Activated T-helper 2 cell treated with anti-CD3 and anti-CD28 coated beads, Interferon-gamma antibody, Interleukin-2, Interleukin-4, amounts not matched to agents 10 μg/mL and 5 μg/mL and 100 μg/mL, durations not matched to agents 14 hours and 24 hours and 36 hours (primary cell): ENCODE data around the gene PCDHA13. TPM values are rescaled to one million over a fixed set of nuclear protein-coding genes. Genes with fewer than 3 reads are reported as not detected.
"Not testable (repeated sequence)": the region's sequence is repeated elsewhere in the genome, so short reads cannot be mapped to it uniquely, and the experiment has no call there.

Experiments used
- DNase-seq: peaks from one replicate; pipeline ENCODE4 v3.0.0; 2021; ENCODE audit warnings: low spot score
- H3K27ac Mint-ChIP-seq: one replicate; pipeline ENCODE4 v1.8.0; 2021; ENCODE audit warnings: mixed read lengths
- H3K27me3 Mint-ChIP-seq: one replicate; pipeline ENCODE4 v1.8.0; 2021; ENCODE audit warnings: low read depth, mixed read lengths
- H3K36me3 Mint-ChIP-seq: one replicate; pipeline ENCODE4 v1.8.0; 2021; ENCODE audit warnings: low read depth, mixed read lengths
- H3K4me1 Mint-ChIP-seq: one replicate; pipeline ENCODE4 v1.8.0; 2021; ENCODE audit warnings: low read depth, mixed read lengths
- H3K4me3 Mint-ChIP-seq: one replicate; pipeline ENCODE4 v1.8.0; 2021; ENCODE audit warnings: low read depth, mild to moderate bottlenecking, moderate library complexity, mixed read lengths
- H3K9me3 Mint-ChIP-seq: one replicate; pipeline ENCODE4 v1.8.0; 2021; ENCODE audit warnings: mixed read lengths
- intact Hi-C: fragments of 100-400 bp; cut with micrococcal nuclease; formaldehyde crosslinking; loops from one replicate; pipeline ENCODE4 v1.15.1; 2023
- total RNA-seq: library from RNA; stranded (reverse); gene quantifications from 2 replicates; pipeline ENCODE4 v1.2.3, GENCODE V29; 2022

The PCDHA13 gene
- total RNA-seq, result not detected in 2 replicates

- no peak for DNase-seq
- Mint-ChIP-seq H3K9me3 (peaks cover 40% of the 10 kb centered on the region), H3K4me1 (no peaks in the 10 kb centered on the region), H3K4me3 (no peak within 1 kb of the TSS), H3K36me3 (no peaks in the 10 kb centered on the region), H3K27me3 (no peaks in the 10 kb centered on the region), H3K27ac (no peak within 1 kb of the TSS)
- intact Hi-C loops, result no loop called here
Measured at GRCh38 chr5:140881889-140882590, at the start of gene PCDHA13. Gene PCDHA13 (plus strand): TSS chr5:140882124. CDS start chr5:140882269, 145 bp downstream.

- no peak for DNase-seq
- Mint-ChIP-seq H3K4me3 (no peak within 1 kb of the TSS), H3K27ac (no peak within 1 kb of the TSS), H3K27me3 (no peaks in the 10 kb centered on the region), H3K9me3 (peaks cover 34% of the 10 kb centered on the region), H3K4me1 (no peaks in the 10 kb centered on the region), H3K36me3 (no peaks in the 10 kb centered on the region)
- intact Hi-C loops, result no loop called here
Measured at GRCh38 chr5:140833993-140834392, 47.9 kb upstream of the PCDHA13 start, which contains the start of gene PCDHA7. Gene PCDHA7 (plus strand): TSS chr5:140834269. CDS start chr5:140834384, 115 bp downstream.

GRCh38 chr5:140834439-140835008 lies 47.4 kb upstream of the PCDHA13 start:
- H3K27ac Mint-ChIP-seq, H3K27me3 Mint-ChIP-seq, DNase-seq, intact Hi-C loops, H3K36me3 Mint-ChIP-seq, H3K4me1 Mint-ChIP-seq, H3K4me3 Mint-ChIP-seq: not testable (repeated sequence)
- H3K9me3 Mint-ChIP-seq, result peaks cover 32% of the 10 kb centered on the region

- intact Hi-C loops, result no loop called here
- H3K27ac Mint-ChIP-seq, result no peak overlapping the region
- no peak for DNase-seq
- H3K27me3 Mint-ChIP-seq, result no peaks in the 10 kb centered on the region
- no peaks in the 10 kb centered on the region for H3K4me1 Mint-ChIP-seq
- peaks cover 35% of the 10 kb centered on the region for H3K9me3 Mint-ChIP-seq
- H3K36me3 Mint-ChIP-seq, result no peaks in the 10 kb centered on the region
- H3K4me3 Mint-ChIP-seq, result no peak overlapping the region
Measured at GRCh38 chr5:140835622-140836510, 46.1 kb upstream of the PCDHA13 start.

- peaks cover 20% of the 10 kb centered on the region for H3K9me3 Mint-ChIP-seq
- H3K27me3 Mint-ChIP-seq, result no peaks in the 10 kb centered on the region
- no peak within 1 kb of the TSS for H3K4me3 Mint-ChIP-seq
- H3K27ac Mint-ChIP-seq, result no peak within 1 kb of the TSS
- DNase-seq, result no peak
- H3K36me3 Mint-ChIP-seq, result no peaks in the 10 kb centered on the region
- intact Hi-C loops, result no loop called here
- no peaks in the 10 kb centered on the region for H3K4me1 Mint-ChIP-seq
Measured at GRCh38 chr5:140840978-140841962, 40.7 kb upstream of the PCDHA13 start, which contains the start of gene PCDHA8. Gene PCDHA8 (plus strand): TSS chr5:140841187. CDS start chr5:140841322, 135 bp downstream.

GRCh38 chr5:140842798-140843733 lies 38.9 kb upstream of the PCDHA13 start:
- Mint-ChIP-seq H3K9me3 (peaks cover 34% of the 10 kb centered on the region), H3K36me3 (no peaks in the 10 kb centered on the region), H3K4me3 (no peak overlapping the region), H3K27ac (no peak overlapping the region), H3K27me3 (no peaks in the 10 kb centered on the region), H3K4me1 (no peaks in the 10 kb centered on the region)
- no peak for DNase-seq
- intact Hi-C loops, result no loop called here

GRCh38 chr5:140848139-140849102 lies 33.5 kb upstream of the PCDHA13 start, which contains the start of gene PCDHA9:
Gene PCDHA9 (plus strand): TSS chr5:140848382. CDS start chr5:140848496, 114 bp downstream.
- H3K36me3 Mint-ChIP-seq, intact Hi-C loops, H3K4me3 Mint-ChIP-seq, H3K27me3 Mint-ChIP-seq, H3K27ac Mint-ChIP-seq, DNase-seq, H3K4me1 Mint-ChIP-seq: not testable (repeated sequence)
- peaks cover 31% of the 10 kb centered on the region for H3K9me3 Mint-ChIP-seq

- intact Hi-C loops, result loop anchor here (10.0 kb wide), 1 partner anchor 55 kb away; the partner anchor contains the start of gene PCDHA2
- peaks cover 29% of the 10 kb centered on the region for H3K9me3 Mint-ChIP-seq
- not testable (repeated sequence) for H3K27ac Mint-ChIP-seq, H3K27me3 Mint-ChIP-seq, DNase-seq, H3K4me1 Mint-ChIP-seq, H3K4me3 Mint-ChIP-seq, H3K36me3 Mint-ChIP-seq
Measured at GRCh38 chr5:140849831-140850634, 31.9 kb upstream of the PCDHA13 start.

GRCh38 chr5:140855772-140856674 lies 25.9 kb upstream of the PCDHA13 start, which contains the start of gene PCDHA10:
Gene PCDHA10 (plus strand): TSS chr5:140855897. CDS start chr5:140856049, 152 bp downstream.
- DNase-seq, result no peak
- Mint-ChIP-seq H3K4me1 (no peaks in the 10 kb centered on the region), H3K27me3 (no peaks in the 10 kb centered on the region), H3K9me3 (peaks cover 39% of the 10 kb centered on the region), H3K36me3 (no peaks in the 10 kb centered on the region), H3K27ac (no peak within 1 kb of the TSS), H3K4me3 (no peak within 1 kb of the TSS)
- intact Hi-C loops, result loop anchor here (10.0 kb wide), 1 partner anchor 61 kb away; the partner anchor contains the start of gene PCDHA2
